ENCODE data around the gene ZBTB4. TPM values are rescaled to one million over a fixed set of nuclear protein-coding genes. Genes with fewer than 3 reads are reported as not detected.

The ZBTB4 gene
- total and polyA plus RNA-seq, 9 of the 15 experiments (the other 6 are each of a cell fraction or from before 2014, with no cell fraction given): 0.92 to 6.9 (median 3.3) TPM

DNA sequence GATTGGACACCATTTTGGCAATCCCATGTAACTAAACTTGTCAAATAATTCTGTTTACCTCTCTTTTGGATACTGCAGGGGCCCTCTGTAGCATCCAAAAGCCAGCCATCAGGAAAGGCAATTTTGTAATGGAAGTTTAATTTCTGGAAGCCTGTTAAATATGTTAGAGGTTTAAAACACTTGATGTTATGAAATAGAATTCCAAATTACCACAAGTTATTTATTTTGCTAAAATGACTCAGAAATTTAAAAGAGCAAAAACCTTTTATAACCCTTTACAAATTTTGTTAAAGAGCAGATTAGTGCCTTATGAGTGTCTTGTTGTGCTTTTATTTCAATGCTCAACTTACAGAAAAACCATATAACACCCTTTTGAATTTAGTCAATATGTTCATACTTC, 49.4 kb upstream of the ZBTB4 start:
- peak; percentile 83 for TF ChIP-seq TRIM28 (IDR thresholded peaks at IDR 0.05)
- TF ChIP-seq RBM25 (IDR thresholded peaks at IDR 0.05; ENCODE audit: low read depth, low read length, severe bottlenecking): peak; percentile 63
- TF ChIP-seq PTTG1 (tag; IDR thresholded peaks at IDR 0.05; ENCODE audit: low read depth): no peak
- TF ChIP-seq SIN3B (IDR thresholded peaks at IDR 0.05; ENCODE audit: low read depth): no peak
- TF ChIP-seq HLTF (IDR thresholded peaks at IDR 0.05): peak; percentile 75; the same call in 1 of the 2 replicates
- TF ChIP-seq CBX3 (IDR thresholded peaks at IDR 0.05; ENCODE audit: borderline replicate concordance in 1 of 2, low read length in 2 of 2): peak in 1 of 2 experiments; percentile 41; a peak in 1 of 3 replicates
- TF ChIP-seq DMBX1 (CRISPR knock-in tag; IDR thresholded peaks at IDR 0.05; ENCODE audit: borderline replicate concordance): no peak
- TF ChIP-seq HDAC6 (IDR thresholded peaks at IDR 0.05; ENCODE audit: low read depth, low read length): no peak
- no peak for TF ChIP-seq SIN3A (IDR thresholded peaks at IDR 0.05; ENCODE audit: borderline replicate concordance in 2 of 2, control insufficient read depth in 1 of 2, low read depth in 2 of 2, low read length in 2 of 2)
- TF ChIP-seq TRIM24 (IDR thresholded peaks at IDR 0.05): peak in 1 of 2 experiments; percentile 34; a peak in 1 of 4 replicates
- no peaks in the 10 kb centered on the region for H3K4me1 ChIP-seq (replicated peaks in 1 of 2; ENCODE audit: control insufficient read depth in 2 of 2, insufficient read depth in 2 of 2, low read length in 2 of 2)
- H3K9me3 ChIP-seq (replicated peaks; ENCODE audit: control insufficient read depth, insufficient read depth, low read depth, low read length): peaks cover 3% of the 10 kb centered on the region; the same call in 1 of the 2 replicates
- intact Hi-C loops (cut with micrococcal nuclease): no loop called here
- H3K27ac ChIP-seq (ENCODE audit: extremely low read depth, low read depth, low read length): no peak overlapping the region
- no peak overlapping the region for H2AFZ ChIP-seq (ENCODE audit: low read depth, low read length)
- H4K20me1 ChIP-seq (replicated peaks; ENCODE audit: control insufficient read depth, insufficient read depth, low read length): no peaks in the 10 kb centered on the region
- in situ Hi-C loops (cut with MboI): no loop called here
- ATAC-seq: no peak
- no peaks in the 10 kb centered on the region for H3K27me3 ChIP-seq (ENCODE audit: control insufficient read depth in 2 of 2, insufficient read depth in 2 of 2, low read length in 2 of 2)
- H3K4me2 ChIP-seq (ENCODE audit: insufficient read depth, low read length): no peak overlapping the region
- no peak overlapping the region for H3K4me3 ChIP-seq
- H3K9ac ChIP-seq (ENCODE audit: insufficient read depth in 1 of 2, low read depth in 2 of 2, low read length in 2 of 2): no peak overlapping the region
- no peak for DNase-seq (ENCODE audit: extremely low read depth in 1 of 4, low spot score in 3 of 4)
- ChIA-PET POLR2A (no interaction called here), CTCF (ENCODE audit: low intra/inter-chr PET ratio) (no interaction called here)
- no peaks in the 10 kb centered on the region for H3K36me3 ChIP-seq (ENCODE audit: control insufficient read depth, insufficient read depth, low read length)
- BruUV-seq (replicated peaks): no TSS peak
- no peak for FAIRE-seq
- no peaks in the 10 kb centered on the region for H3K9me1 ChIP-seq (ENCODE audit: control insufficient read depth, insufficient read depth, low read length)
- H3K79me2 ChIP-seq (ENCODE audit: control insufficient read depth, insufficient read depth, low read length): no peaks in the 10 kb centered on the region
